Uterus (tissue), 2 donors: ENCODE measurements around the gene EXD1.

Experiments
- POLR2A ChIP-seq, 2 donors: fragments of 450-650 bp; IDR thresholded peaks; one replicate each; pipeline ENCODE4 v1.6.1; 2016; ENCODE audit warnings: antibody characterized with exemption in 2 of 2, mild to moderate bottlenecking in 1 of 2, moderate library complexity in 1 of 2
- TF ChIP-seq, protein P1 (sequence below), 4 experiments: fragments of 200-600 bp in 2 of 4; fragments of 450-650 bp in 2 of 4; sonication (generic) in 2 of 4; IDR thresholded peaks; one replicate each; pipeline ENCODE4 v1.5.1; 2016 to 2019; ENCODE audit warnings: antibody characterized with exemption in 4 of 4, mild to moderate bottlenecking in 2 of 4, moderate library complexity in 1 of 4

DNA sequence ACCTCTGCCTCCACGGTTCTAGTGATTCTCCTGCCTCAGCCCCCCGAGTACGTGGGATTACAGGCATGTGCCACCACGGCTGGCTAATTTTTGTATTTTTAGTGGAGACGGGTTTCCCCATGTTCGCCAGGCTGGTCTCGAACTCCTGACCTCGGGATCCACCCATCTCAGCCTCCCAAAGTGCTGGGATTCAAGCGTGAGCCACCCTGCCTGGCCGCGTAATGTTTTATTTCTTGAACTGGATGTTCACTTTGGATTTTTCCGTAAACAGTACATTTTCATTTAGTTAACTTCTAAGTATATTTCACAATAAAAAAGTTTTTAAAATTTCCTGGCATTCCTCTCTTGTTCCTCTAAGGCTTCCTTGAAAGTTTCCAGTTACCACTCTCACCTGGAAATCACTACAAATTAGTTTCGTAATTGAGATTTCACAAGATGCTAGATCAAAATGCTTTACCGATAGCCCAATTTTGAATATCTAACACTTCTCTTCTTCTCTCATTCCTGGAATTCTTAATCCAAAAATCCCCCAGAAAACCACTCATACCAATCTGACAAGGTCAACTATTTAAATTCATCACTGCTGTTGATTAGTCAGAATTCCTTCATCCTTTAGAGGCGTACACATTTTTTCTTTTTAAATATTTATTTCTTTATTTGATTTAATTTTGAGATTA is 69.8 kb downstream of the EXD1 start:
- no peak for TF ChIP-seq POLR2A (IDR thresholded peaks at IDR 0.05)
- TF ChIP-seq, protein P1, sequence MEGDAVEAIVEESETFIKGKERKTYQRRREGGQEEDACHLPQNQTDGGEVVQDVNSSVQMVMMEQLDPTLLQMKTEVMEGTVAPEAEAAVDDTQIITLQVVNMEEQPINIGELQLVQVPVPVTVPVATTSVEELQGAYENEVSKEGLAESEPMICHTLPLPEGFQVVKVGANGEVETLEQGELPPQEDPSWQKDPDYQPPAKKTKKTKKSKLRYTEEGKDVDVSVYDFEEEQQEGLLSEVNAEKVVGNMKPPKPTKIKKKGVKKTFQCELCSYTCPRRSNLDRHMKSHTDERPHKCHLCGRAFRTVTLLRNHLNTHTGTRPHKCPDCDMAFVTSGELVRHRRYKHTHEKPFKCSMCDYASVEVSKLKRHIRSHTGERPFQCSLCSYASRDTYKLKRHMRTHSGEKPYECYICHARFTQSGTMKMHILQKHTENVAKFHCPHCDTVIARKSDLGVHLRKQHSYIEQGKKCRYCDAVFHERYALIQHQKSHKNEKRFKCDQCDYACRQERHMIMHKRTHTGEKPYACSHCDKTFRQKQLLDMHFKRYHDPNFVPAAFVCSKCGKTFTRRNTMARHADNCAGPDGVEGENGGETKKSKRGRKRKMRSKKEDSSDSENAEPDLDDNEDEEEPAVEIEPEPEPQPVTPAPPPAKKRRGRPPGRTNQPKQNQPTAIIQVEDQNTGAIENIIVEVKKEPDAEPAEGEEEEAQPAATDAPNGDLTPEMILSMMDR (IDR thresholded peaks at IDR 0.05): no peak
